ENCODE data around the gene C1QB. TPM values are rescaled to one million over a fixed set of nuclear protein-coding genes. Genes with fewer than 3 reads are reported as not detected.
A peak's percentile ranks its signal among the peaks of the same experiment; 100 is the strongest.
"Not testable (repeated sequence)": the region's sequence is repeated elsewhere in the genome, so short reads cannot be mapped to it uniquely, and the experiment has no call there.

The C1QB gene
- total RNA-seq, 1 donor from 2014 or later = not detected

GRCh38 chr1:22670352-22670975 is 17.4 kb downstream of the C1QB start:
- Mint-ChIP-seq H3K36me3 (ENCODE audit: unreplicated experiment) (no peaks in the 10 kb centered on the region), H3K4me3 (ENCODE audit: unreplicated experiment) (no peak overlapping the region), H3K4me1 (ENCODE audit: unreplicated experiment) (peaks cover 2% of the 10 kb centered on the region), H3K27ac (ENCODE audit: unreplicated experiment) (no peak overlapping the region), H3K27me3 (ENCODE audit: unreplicated experiment) (peaks cover 76% of the 10 kb centered on the region), H3K9me3 (ENCODE audit: unreplicated experiment) (no peaks in the 10 kb centered on the region)
- no peak for DNase-seq (ENCODE audit: extremely low spot score, unreplicated experiment)
- TF ChIP-seq CTCF (IDR thresholded peaks at IDR 0.05) = no peak

- Mint-ChIP-seq H3K27ac (ENCODE audit: unreplicated experiment) (no peak overlapping the region), H3K36me3 (ENCODE audit: unreplicated experiment) (no peaks in the 10 kb centered on the region), H3K9me3 (ENCODE audit: unreplicated experiment) (no peaks in the 10 kb centered on the region), H3K27me3 (ENCODE audit: unreplicated experiment) (peaks cover 72% of the 10 kb centered on the region), H3K4me1 (ENCODE audit: unreplicated experiment) (peaks cover 2% of the 10 kb centered on the region), H3K4me3 (ENCODE audit: unreplicated experiment) (no peak overlapping the region)
- no peak for DNase-seq (ENCODE audit: extremely low spot score, unreplicated experiment)
- no peak for TF ChIP-seq CTCF (IDR thresholded peaks at IDR 0.05)
Observed at GRCh38 chr1:22671999-22672398, 19.0 kb downstream of the C1QB start.

- Mint-ChIP-seq H3K27me3 (ENCODE audit: unreplicated experiment) (peaks cover 55% of the 10 kb centered on the region), H3K27ac (ENCODE audit: unreplicated experiment) (no peak overlapping the region), H3K36me3 (ENCODE audit: unreplicated experiment) (no peaks in the 10 kb centered on the region), H3K4me3 (ENCODE audit: unreplicated experiment) (no peak overlapping the region), H3K9me3 (ENCODE audit: unreplicated experiment) (no peaks in the 10 kb centered on the region), H3K4me1 (ENCODE audit: unreplicated experiment) (peaks cover 2% of the 10 kb centered on the region)
- DNase-seq (ENCODE audit: extremely low spot score, unreplicated experiment) = no peak
- TF ChIP-seq CTCF (IDR thresholded peaks at IDR 0.05) = peak; percentile 89
Observed at GRCh38 chr1:22673486-22674409, 20.7 kb downstream of the C1QB start.

GRCh38 chr1:22674410-22674749 is 21.3 kb downstream of the C1QB start:
- H3K4me1 Mint-ChIP-seq (ENCODE audit: unreplicated experiment) = peaks cover 2% of the 10 kb centered on the region

GRCh38 chr1:22676151-22676550 is 23.1 kb downstream of the C1QB start:
- H3K4me3 Mint-ChIP-seq (ENCODE audit: unreplicated experiment); DNase-seq (ENCODE audit: extremely low spot score, unreplicated experiment); H3K36me3 Mint-ChIP-seq (ENCODE audit: unreplicated experiment); H3K27ac Mint-ChIP-seq (ENCODE audit: unreplicated experiment); H3K4me1 Mint-ChIP-seq (ENCODE audit: unreplicated experiment); H3K9me3 Mint-ChIP-seq (ENCODE audit: unreplicated experiment): not testable (repeated sequence)
- peaks cover 35% of the 10 kb centered on the region for H3K27me3 Mint-ChIP-seq (ENCODE audit: unreplicated experiment)

More at GRCh38 chr1:22674410-22674749, 21.3 kb downstream of the C1QB start:
- Mint-ChIP-seq H3K4me3 (ENCODE audit: unreplicated experiment) (no peak overlapping the region), H3K27ac (ENCODE audit: unreplicated experiment) (no peak overlapping the region), H3K9me3 (ENCODE audit: unreplicated experiment) (no peaks in the 10 kb centered on the region), H3K27me3 (ENCODE audit: unreplicated experiment) (peaks cover 50% of the 10 kb centered on the region), H3K36me3 (ENCODE audit: unreplicated experiment) (no peaks in the 10 kb centered on the region)
- DNase-seq (ENCODE audit: extremely low spot score, unreplicated experiment) = no peak
- TF ChIP-seq CTCF (IDR thresholded peaks at IDR 0.05) = no peak

Measured in osteocyte (in vitro differentiated cells).